HFFc6 (cell line): ENCODE results near the gene UPB1. TPM values are rescaled to one million over a fixed set of nuclear protein-coding genes. Genes with fewer than 3 reads are reported as not detected.

Experiments
- DNase-seq: peaks from one replicate; pipeline ENCODE4 v3.0.0-alpha.2; 2018
- H3K27ac Mint-ChIP-seq: 2 replicates; pipeline ENCODE4 v1.8.0; 2020; ENCODE audit warnings: mild to moderate bottlenecking, mixed read lengths
- H3K27me3 Mint-ChIP-seq: 2 replicates; pipeline ENCODE4 v1.8.0; 2021; ENCODE audit warnings: mild to moderate bottlenecking, moderate library complexity, mixed read lengths; ENCODE audit not compliant: insufficient read depth
- H3K36me3 Mint-ChIP-seq: 2 replicates; pipeline ENCODE4 v1.8.0; 2021; ENCODE audit warnings: low read depth, mixed read lengths
- H3K4me1 Mint-ChIP-seq: 2 replicates; pipeline ENCODE4 v1.8.0; 2020; ENCODE audit warnings: low read depth, mixed read lengths
- H3K4me3 Mint-ChIP-seq: 2 replicates; pipeline ENCODE4 v1.8.0; 2020; ENCODE audit warnings: mild to moderate bottlenecking, moderate library complexity, mixed read lengths
- H3K9me3 Mint-ChIP-seq: 2 replicates; pipeline ENCODE4 v1.8.0; 2020; ENCODE audit warnings: mild to moderate bottlenecking, mixed read lengths
- CTCF ChIP-seq: fragments of 200-600 bp; sonication (generic); IDR thresholded peaks from 2 replicates; pipeline ENCODE4 v1.5.0; 2021; ENCODE audit warnings: antibody characterized with exemption, mild to moderate bottlenecking
- total RNA-seq, 6 experiments: library from RNA; stranded (reverse); fragmentation: NEBNext Ultra II Directional; extraction: Animal tissue kit (Norgen Biotek cat#: 25700); gene quantifications; 2 replicates in 1 of 6; 3 replicates in 5 of 6; pipeline ENCODE4 v1.2.3, GENCODE V29; 2021

The UPB1 gene
- total RNA-seq, 6 experiments from 2014 or later = 0.07 to 0.14 (median 0.12) TPM; not detected in 2

- Mint-ChIP-seq H3K27ac (no peak overlapping the region), H3K36me3 (no peaks in the 10 kb centered on the region), H3K9me3 (no peaks in the 10 kb centered on the region), H3K4me3 (no peak overlapping the region; the same call in 1 of the 2 replicates), H3K27me3 (peaks cover 16% of the 10 kb centered on the region), H3K4me1 (peaks cover 37% of the 10 kb centered on the region)
- DNase-seq = peak; percentile 13
- TF ChIP-seq CTCF = no peak
These were observed 15.8 kb downstream of the UPB1 start for GRCh38 chr22:24510637-24511625.

GRCh38 chr22:24512043-24512442, 16.9 kb downstream of the UPB1 start:
- DNase-seq = no peak
- Mint-ChIP-seq H3K4me1 (peaks cover 40% of the 10 kb centered on the region), H3K4me3 (no peak overlapping the region), H3K36me3 (no peaks in the 10 kb centered on the region), H3K9me3 (no peaks in the 10 kb centered on the region), H3K27ac (no peak overlapping the region), H3K27me3 (peaks cover 12% of the 10 kb centered on the region)
- TF ChIP-seq CTCF = no peak

- Mint-ChIP-seq H3K9me3 (no peaks in the 10 kb centered on the region), H3K4me3 (no peak overlapping the region), H3K4me1 (peaks cover 38% of the 10 kb centered on the region), H3K27me3 (peaks cover 14% of the 10 kb centered on the region), H3K27ac (no peak overlapping the region), H3K36me3 (no peaks in the 10 kb centered on the region)
- DNase-seq = no peak
- no peak for TF ChIP-seq CTCF
These were observed 18.5 kb downstream of the UPB1 start for GRCh38 chr22:24513378-24514240.

- no peak overlapping the region for H3K27ac Mint-ChIP-seq
- H3K4me1 Mint-ChIP-seq = peaks cover 38% of the 10 kb centered on the region
- no peak for TF ChIP-seq CTCF
- no peaks in the 10 kb centered on the region for H3K9me3 Mint-ChIP-seq
- no peak overlapping the region for H3K4me3 Mint-ChIP-seq
- no peaks in the 10 kb centered on the region for H3K36me3 Mint-ChIP-seq
- peaks cover 12% of the 10 kb centered on the region for H3K27me3 Mint-ChIP-seq
- DNase-seq = no peak
These were observed 19.3 kb downstream of the UPB1 start for GRCh38 chr22:24514241-24515026.

GRCh38 chr22:24515027-24515338, 19.9 kb downstream of the UPB1 start:
- H3K9me3 Mint-ChIP-seq = no peaks in the 10 kb centered on the region
- H3K27me3 Mint-ChIP-seq = peaks cover 8% of the 10 kb centered on the region
- H3K27ac Mint-ChIP-seq = no peak overlapping the region
- H3K4me1 Mint-ChIP-seq = peaks cover 38% of the 10 kb centered on the region
- H3K36me3 Mint-ChIP-seq = no peaks in the 10 kb centered on the region
- DNase-seq = no peak
- H3K4me3 Mint-ChIP-seq = no peak overlapping the region
- TF ChIP-seq CTCF = no peak
